Hepatocyte (in vitro differentiated cells): ENCODE measurements around the gene IZUMO1. TPM values are rescaled to one million over a fixed set of nuclear protein-coding genes. Genes with fewer than 3 reads are reported as not detected.

Experiments
- DNase-seq: peaks from one replicate; pipeline ENCODE4 v3.0.0-alpha.2; 2016; ENCODE audit warnings: low spot score
- H2AFZ ChIP-seq: fragments of 200-600 bp; sonication (generic); 2 replicates; pipeline ENCODE4 v1.6.0; 2016; ENCODE audit warnings: antibody characterized with exemption, mild to moderate bottlenecking
- H3K27ac ChIP-seq: fragments of 200-600 bp; sonication (generic); 2 replicates; pipeline ENCODE4 v1.5.1; 2016; ENCODE audit warnings: mild to moderate bottlenecking
- H3K27me3 ChIP-seq: fragments of 200-600 bp; sonication (generic); 2 replicates; pipeline ENCODE4 v1.6.1; 2016
- H3K36me3 ChIP-seq: fragments of 200-600 bp; sonication (generic); replicated peaks from 2 replicates; pipeline ENCODE4 v1.5.1; 2016; ENCODE audit warnings: low read depth; ENCODE audit not compliant: insufficient read depth
- H3K4me1 ChIP-seq: fragments of 200-600 bp; sonication (generic); 2 replicates; pipeline ENCODE4 v1.5.1; 2016; ENCODE audit warnings: mild to moderate bottlenecking, moderate library complexity; ENCODE audit not compliant: insufficient read depth
- H3K4me2 ChIP-seq: fragments of 200-600 bp; sonication (generic); 2 replicates; pipeline ENCODE4 v1.6.0; 2016
- H3K4me3 ChIP-seq: fragments of 200-600 bp; sonication (generic); 2 replicates; pipeline ENCODE4 v1.5.1; 2016; ENCODE audit warnings: mild to moderate bottlenecking
- H3K79me2 ChIP-seq: fragments of 200-600 bp; sonication (generic); 2 replicates; pipeline ENCODE4 v1.6.0; 2017; ENCODE audit warnings: mild to moderate bottlenecking
- H3K9me2 ChIP-seq: fragments of 200-600 bp; sonication (generic); replicated peaks from 2 replicates; pipeline ENCODE4 v1.6.0; 2017; ENCODE audit warnings: mild to moderate bottlenecking; ENCODE audit not compliant: insufficient read depth
- H3K9me3 ChIP-seq: fragments of 200-600 bp; sonication (generic); 2 replicates; pipeline ENCODE4 v1.5.1; 2016; ENCODE audit warnings: low read depth, mild to moderate bottlenecking
- H4K20me1 ChIP-seq: fragments of 200-600 bp; sonication (generic); 2 replicates; pipeline ENCODE4 v1.6.0; 2016; ENCODE audit warnings: mild to moderate bottlenecking; ENCODE audit not compliant: insufficient read depth, poor library complexity, severe bottlenecking
- CTCF ChIP-seq: fragments of 200-600 bp; sonication (generic); IDR thresholded peaks from 2 replicates; pipeline ENCODE4 v1.5.1; 2016; ENCODE audit warnings: antibody characterized with exemption, mild to moderate bottlenecking; ENCODE audit not compliant: poor library complexity
- EZH2 ChIP-seq: fragments of 200-600 bp; sonication (generic); IDR thresholded peaks from 2 replicates; pipeline ENCODE4 v1.6.1; 2016; ENCODE audit warnings: antibody characterized with exemption, mild to moderate bottlenecking, borderline replicate concordance
- EZH2phosphoT487 ChIP-seq: fragments of 200-600 bp; sonication (generic); IDR thresholded peaks from one replicate; pipeline ENCODE4 v1.6.1; 2018; ENCODE audit warnings: antibody characterized with exemption, mild to moderate bottlenecking, low read depth, moderate library complexity; ENCODE audit not compliant: unreplicated experiment, severe bottlenecking
- WGBS: methylation state at CpG from one replicate; pipeline ENCODE4 v1.1.6; 2016; ENCODE audit warnings: low lambda C conversion rate; ENCODE audit errors: missing lambda C conversion rate; 5-methylcytosine and 5-hydroxymethylcytosine counted together
- polyA plus RNA-seq: library from polyadenylated mRNA; unstranded; fragments of >200 nt; fragmentation: Nextera tagmentation; extraction: Ambion mirVana; gene quantifications from 2 replicates; pipeline ENCODE4 v1.2.1, GENCODE V29; 2016
- total RNA-seq: library from RNA; depleted of rRNA; stranded (reverse); fragments of >200 nt; gene quantifications from 2 replicates; pipeline ENCODE4 v1.2.3, GENCODE V29; 2014

Gene IZUMO1
- total and polyA plus RNA-seq, 2 experiments from 2014 or later = 0.52 to 0.57 TPM

GRCh38 chr19:48738557-48739403 lies 7.9 kb downstream of the IZUMO1 start:
- WGBS = 3% methylated on average over 69 of the region's 96 CpGs
- Histone ChIP-seq H3K27me3 (peaks cover 10% of the 10 kb centered on the region), H2AFZ (peak overlapping the region; percentile 86), H3K4me3 (peak overlapping the region; percentile 79), H3K9me2 (no peaks in the 10 kb centered on the region), H3K4me2 (peak overlapping the region; percentile 99), H3K27ac (peak overlapping the region; percentile 70), H3K4me1 (peaks cover 9% of the 10 kb centered on the region), H3K9me3 (no peaks in the 10 kb centered on the region), H4K20me1 (no peaks in the 10 kb centered on the region), H3K79me2 (no peaks in the 10 kb centered on the region), H3K36me3 (no peaks in the 10 kb centered on the region)
- TF ChIP-seq CTCF = peak; percentile 31
- TF ChIP-seq EZH2 = no peak
- DNase-seq = peak; percentile 98

GRCh38 chr19:48737360-48737998 lies 9.2 kb downstream of the IZUMO1 start:
- WGBS = 73% methylated on average over 22 of the region's 22 CpGs
- H3K4me2 ChIP-seq = no peak overlapping the region

GRCh38 chr19:48735031-48735615 lies 11.6 kb downstream of the IZUMO1 start:
- Histone ChIP-seq H3K4me3 (peak overlapping the region; percentile 18), H4K20me1 (no peaks in the 10 kb centered on the region), H2AFZ (peak overlapping the region; percentile 80), H3K27ac (peak overlapping the region; percentile 68), H3K36me3 (no peaks in the 10 kb centered on the region), H3K79me2 (no peaks in the 10 kb centered on the region), H3K9me2 (no peaks in the 10 kb centered on the region), H3K27me3 (peaks cover 7% of the 10 kb centered on the region), H3K4me1 (peaks cover 9% of the 10 kb centered on the region), H3K9me3 (no peaks in the 10 kb centered on the region), H3K4me2 (peak overlapping the region; percentile 92)
- 3% methylated on average over 34 of the region's 38 CpGs for WGBS
- DNase-seq = peak; percentile 88
- TF ChIP-seq EZH2phosphoT487 (no peak), CTCF (peak; percentile 22)

More at GRCh38 chr19:48737360-48737998, 9.2 kb downstream of the IZUMO1 start:
- no peaks in the 10 kb centered on the region for H3K79me2 ChIP-seq
- H3K4me1 ChIP-seq = peaks cover 9% of the 10 kb centered on the region
- H3K36me3 ChIP-seq = no peaks in the 10 kb centered on the region
- H2AFZ ChIP-seq = no peak overlapping the region
- H3K27me3 ChIP-seq = peaks cover 10% of the 10 kb centered on the region
- H3K9me3 ChIP-seq = no peaks in the 10 kb centered on the region
- TF ChIP-seq EZH2phosphoT487 (no peak), CTCF (no peak), EZH2 (no peak)
- no peaks in the 10 kb centered on the region for H3K9me2 ChIP-seq
- H4K20me1 ChIP-seq = no peaks in the 10 kb centered on the region
- no peak for DNase-seq
- H3K4me3 ChIP-seq = no peak overlapping the region
- H3K27ac ChIP-seq = no peak overlapping the region
